ENCODE data around the gene GYPB. TPM values are rescaled to one million over a fixed set of nuclear protein-coding genes. Genes with fewer than 3 reads are reported as not detected.
A peak's percentile ranks its signal among the peaks of the same experiment; 100 is the strongest.
"Not testable (repeated sequence)": the region's sequence is repeated elsewhere in the genome, so short reads cannot be mapped to it uniquely, and the experiment has no call there.

The GYPB gene
- not detected in 2 replicates for total RNA-seq (2014; rRNA removed; shearing (Covaris generic))

- DNase-seq (ENCODE audit: low read depth): not testable (repeated sequence)
These were observed at the start of gene GYPB for GRCh38 chr4:144019277-144019676. Gene GYPB (minus strand): TSS chr4:144019380. CDS start chr4:144019287, 93 bp downstream.

GRCh38 chr4:144061556-144061955, 42.4 kb upstream of the GYPB start:
- not testable (repeated sequence) for DNase-seq (ENCODE audit: low read depth)

GRCh38 chr4:144060234-144060859, 41.2 kb upstream of the GYPB start:
- not testable (repeated sequence) for DNase-seq (ENCODE audit: low read depth)

DNA sequence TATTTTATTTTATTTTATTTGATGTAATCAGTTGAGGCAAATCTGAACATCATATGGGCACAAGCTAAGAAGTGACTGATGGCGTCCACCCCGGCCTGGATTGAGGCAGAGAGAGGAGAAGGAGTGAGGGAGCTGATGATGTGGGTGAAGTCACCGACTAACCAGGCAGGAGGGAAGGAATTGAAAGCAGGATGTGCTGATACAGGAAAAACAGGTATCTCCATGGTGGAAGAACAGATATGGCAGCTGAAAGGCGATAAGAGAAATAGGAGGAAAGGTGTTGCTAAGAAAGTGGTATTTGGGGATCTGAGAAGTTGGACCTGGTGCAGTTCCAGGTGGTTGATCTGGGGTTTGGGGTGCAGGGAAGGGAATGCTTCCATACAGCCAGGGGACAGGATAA, 37.6 kb upstream of the GYPB start:
- no peak for DNase-seq (ENCODE audit: low read depth)

DNA sequence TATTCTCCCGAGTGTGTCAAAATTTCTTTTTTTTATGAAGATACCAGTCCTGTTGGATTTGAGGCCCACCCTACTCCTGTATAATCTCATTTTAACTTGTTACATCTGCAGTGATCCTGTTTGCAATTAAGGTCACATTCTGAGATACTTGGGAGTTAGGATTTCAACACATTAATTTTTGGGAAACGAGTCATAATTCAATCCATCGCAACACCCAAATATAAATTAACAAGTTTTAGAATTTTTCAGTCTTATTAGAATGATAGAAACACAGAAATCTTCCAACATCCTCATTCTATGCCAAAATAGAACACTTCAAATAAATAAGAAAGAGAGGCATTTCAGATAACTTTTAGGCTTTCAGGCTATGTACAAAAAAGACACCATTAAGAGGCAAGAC, 36.2 kb upstream of the GYPB start:
- DNase-seq (ENCODE audit: low read depth): not testable (repeated sequence)

DNA sequence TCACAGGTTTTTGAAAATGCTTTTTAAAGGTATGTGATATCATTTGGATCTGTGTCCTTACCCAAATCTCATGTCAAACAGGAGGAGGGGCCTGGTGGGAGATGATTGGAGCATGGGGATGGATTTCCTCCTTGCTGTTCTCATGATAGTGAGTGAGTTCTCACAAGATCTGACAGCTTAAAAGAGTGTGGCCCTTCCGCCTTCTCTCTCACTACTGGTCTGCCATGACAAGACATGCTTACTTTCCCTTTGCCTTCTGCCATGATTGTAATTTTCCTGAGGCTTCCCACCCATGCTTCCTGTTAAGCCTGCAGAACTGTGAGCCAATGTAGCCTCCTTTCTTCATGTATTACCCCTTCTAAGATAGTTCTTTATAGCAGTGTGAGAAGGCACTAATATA, 32.3 kb upstream of the GYPB start:
- not testable (repeated sequence) for DNase-seq (ENCODE audit: low read depth)

DNA sequence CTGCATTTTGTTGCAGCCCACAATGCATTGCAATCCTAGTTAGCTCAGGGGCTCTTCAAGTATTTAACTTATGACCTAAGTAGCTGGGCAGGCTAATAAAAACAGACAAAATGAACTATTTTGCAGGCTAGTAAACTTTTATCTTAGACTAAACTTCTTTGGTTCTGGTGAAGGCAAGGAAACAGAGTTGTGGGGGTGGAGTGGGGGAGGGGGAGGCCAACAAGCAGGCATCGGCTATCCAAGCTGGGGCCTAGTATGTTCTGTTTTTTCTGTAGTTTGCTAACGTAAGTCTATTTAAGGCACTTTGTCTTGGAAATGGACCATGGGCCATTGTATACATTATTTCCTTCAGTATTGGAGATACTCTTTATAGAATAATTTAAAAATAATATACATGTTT, 31.5 kb upstream of the GYPB start:
- DNase-seq (ENCODE audit: low read depth): not testable (repeated sequence)

DNA sequence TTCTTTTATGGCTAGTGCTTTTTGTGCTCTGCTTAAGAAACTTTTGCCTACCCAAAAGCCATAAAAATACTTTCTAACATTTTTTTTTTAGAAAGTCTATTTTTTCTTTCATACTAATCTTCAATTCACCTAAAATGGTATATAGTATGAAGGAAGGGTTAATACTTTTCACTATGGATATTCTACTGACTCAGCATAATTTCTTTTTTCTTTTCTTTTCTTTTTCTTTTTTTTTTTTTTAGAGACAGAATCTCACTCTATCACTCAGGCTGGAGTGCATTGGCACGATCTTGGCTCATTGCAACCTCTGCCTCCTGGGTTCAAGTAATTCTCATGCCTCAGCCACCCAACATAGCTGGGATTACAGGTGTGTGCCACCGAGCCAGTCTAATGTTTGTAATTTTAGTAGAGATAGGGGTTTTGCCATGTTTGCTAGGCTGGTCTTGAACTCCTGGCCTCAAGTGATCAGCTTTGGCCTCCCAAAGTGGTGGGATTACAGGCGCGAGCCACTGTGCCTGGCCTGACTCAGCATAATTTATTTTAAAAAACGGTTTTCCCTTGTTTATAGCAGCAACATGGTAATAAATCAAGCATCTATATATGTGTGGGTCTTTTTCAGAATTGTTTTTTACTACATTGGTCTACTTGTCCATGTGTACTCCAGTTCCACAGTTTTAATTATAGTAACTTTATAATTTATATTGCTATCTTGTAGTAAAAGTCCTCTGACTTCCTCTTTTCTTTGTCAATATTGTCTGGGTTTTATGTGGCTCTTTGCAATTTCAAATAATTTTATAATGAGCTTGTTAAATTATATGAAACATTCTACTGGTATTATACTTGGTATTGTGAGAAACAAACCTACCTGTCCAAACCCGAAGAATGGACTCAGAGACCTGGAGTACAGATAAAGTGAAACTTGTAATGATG, 30.6 kb upstream of the GYPB start:
- DNase-seq (ENCODE audit: low read depth): not testable (repeated sequence)

- DNase-seq (ENCODE audit: low read depth): peak; percentile 1
These were observed 25.8 kb upstream of the GYPB start for GRCh38 chr4:144044936-144045335.

DNA sequence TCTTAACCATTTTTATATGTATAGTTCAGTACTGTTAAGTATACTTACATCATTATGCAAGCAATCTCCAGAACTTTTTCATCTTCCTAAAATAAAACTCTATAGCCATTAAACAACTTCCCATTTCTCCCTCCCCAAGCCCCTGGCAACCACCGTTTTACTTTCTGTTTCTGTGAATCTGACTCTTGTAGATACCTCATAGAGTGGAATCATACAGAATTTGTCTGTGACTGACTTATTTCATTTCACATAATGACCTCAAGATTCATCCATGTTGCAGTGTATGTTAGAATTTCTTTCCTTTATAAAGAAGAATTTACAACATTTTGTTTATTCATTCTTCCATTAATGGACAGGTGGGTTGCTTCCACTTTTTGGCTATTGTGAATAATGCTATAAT, 13.4 kb upstream of the GYPB start:
- not testable (repeated sequence) for DNase-seq (ENCODE audit: low read depth)

- DNase-seq (ENCODE audit: low read depth): not testable (repeated sequence)
These were observed 12.7 kb upstream of the GYPB start for GRCh38 chr4:144031875-144032274.

- DNase-seq (ENCODE audit: low read depth): not testable (repeated sequence)
These were observed 12.2 kb upstream of the GYPB start for GRCh38 chr4:144031369-144031768.

DNA sequence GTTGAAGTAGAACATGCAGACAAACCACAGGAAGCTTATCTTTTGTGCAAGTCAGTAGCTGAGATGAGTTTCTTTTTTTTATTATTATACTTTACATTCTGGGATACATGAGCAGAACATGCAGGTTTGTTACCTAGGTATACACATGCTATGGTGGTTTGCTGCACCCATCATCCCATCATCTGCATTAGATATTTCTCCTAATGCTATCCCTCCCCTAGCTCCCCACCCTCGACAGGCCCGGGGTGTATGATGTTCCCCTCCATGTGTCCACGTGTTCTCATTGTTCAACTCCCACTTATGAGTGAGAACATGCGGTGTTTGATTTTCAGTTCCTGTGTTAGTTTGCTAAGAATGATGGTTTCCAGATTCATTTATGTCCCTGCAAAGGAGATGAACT, 11.5 kb upstream of the GYPB start:
- not testable (repeated sequence) for DNase-seq (ENCODE audit: low read depth)

DNA sequence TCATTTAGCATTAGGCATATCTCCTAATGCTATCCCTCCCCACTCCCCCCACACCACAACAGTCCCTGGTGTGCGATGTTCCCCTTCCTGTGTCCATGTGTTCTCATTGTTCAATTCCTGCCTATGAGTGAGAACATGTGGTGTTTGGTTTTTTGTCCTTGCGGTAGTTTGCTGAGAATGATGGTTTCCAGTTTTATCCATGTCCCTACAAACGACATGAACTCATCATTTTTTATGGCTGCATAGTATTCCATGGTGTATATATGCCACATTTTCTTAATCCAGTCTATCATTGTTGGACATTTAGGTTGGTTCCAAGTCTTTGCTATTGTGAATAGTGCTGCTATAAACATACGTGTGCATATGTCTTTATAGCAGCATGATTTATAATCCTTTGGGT, 7.5 kb upstream of the GYPB start:
- DNase-seq (ENCODE audit: low read depth): not testable (repeated sequence)

- not testable (repeated sequence) for DNase-seq (ENCODE audit: low read depth)
These were observed 5.3 kb upstream of the GYPB start for GRCh38 chr4:144024399-144025053.

GRCh38 chr4:144022772-144023400, 3.7 kb upstream of the GYPB start:
- not testable (repeated sequence) for DNase-seq (ENCODE audit: low read depth)

DNA sequence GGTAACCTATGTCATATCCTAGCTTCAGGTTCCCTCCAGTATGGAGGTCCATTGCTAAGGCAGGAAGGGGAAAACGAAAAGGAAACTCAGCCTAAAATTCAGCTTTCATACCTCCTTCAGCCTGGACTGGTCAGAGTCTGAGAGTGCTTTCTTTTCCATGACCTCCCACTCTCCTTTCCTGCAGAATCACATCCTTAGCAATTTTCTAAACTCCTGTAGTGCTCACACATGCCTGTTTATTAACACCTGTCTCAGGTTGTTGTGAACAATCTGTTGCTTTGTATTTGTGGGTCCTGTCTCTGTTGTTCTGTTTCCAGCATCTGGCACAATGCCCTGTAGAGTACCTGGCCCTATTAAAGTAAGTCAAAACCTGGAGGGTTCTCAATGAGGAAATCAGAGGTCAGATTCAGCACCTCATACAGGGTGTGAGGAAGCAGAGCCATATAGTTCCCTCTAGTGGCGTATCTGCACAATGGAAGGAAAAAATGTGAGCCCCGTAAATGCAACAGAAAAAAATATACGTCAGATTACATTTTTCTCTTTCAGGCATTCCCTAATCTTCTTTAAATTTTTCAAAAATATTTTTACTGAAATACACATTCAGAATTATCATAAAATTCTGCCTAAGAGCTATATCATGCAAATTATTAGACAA, 2.3 kb upstream of the GYPB start:
- DNase-seq (ENCODE audit: low read depth): peak; percentile 3

GRCh38 chr4:144018223-144019000, 768 bp downstream of the GYPB start:
- DNase-seq (ENCODE audit: low read depth): not testable (repeated sequence)

- DNase-seq (ENCODE audit: low read depth): not testable (repeated sequence)
These were observed 1.9 kb downstream of the GYPB start for GRCh38 chr4:144017271-144017670.

- peak; percentile 2 for DNase-seq (ENCODE audit: low read depth)
These were observed 3.0 kb downstream of the GYPB start for GRCh38 chr4:144016057-144016605.
